Gastrocnemius medialis (tissue), 4 donors: ENCODE data around the gene TBX2. TPM values are rescaled to one million over a fixed set of nuclear protein-coding genes. Genes with fewer than 3 reads are reported as not detected.
"Not testable (repeated sequence)": the region's sequence is repeated elsewhere in the genome, so short reads cannot be mapped to it uniquely, and the experiment has no call there.

Source experiments
- ATAC-seq, 2 donors: fragments of 150-250 bp; one replicate each; pipeline ENCODE4 v1.9.1; 2016
- DNase-seq, 2 donors: peaks; one replicate each; pipeline ENCODE4 v3.0.0-alpha.2; 2019
- H3K27ac ChIP-seq, 4 donors: fragments of 200-600 bp; sonication (generic); 1 replicate in 1 of 4; 2 replicates in 3 of 4; pipeline ENCODE4 v1.5.1; 2016 to 2018; ENCODE audit warnings: mild to moderate bottlenecking in 2 of 4, moderate library complexity in 1 of 4
- H3K27me3 ChIP-seq, 3 donors: fragments of 200-600 bp; sonication (generic) in 2 of 3; 1 replicate in 1 of 3; 2 replicates in 2 of 3; pipeline versions ENCODE4 v1.5.1 to v1.6.0; 2016 to 2019; ENCODE audit warnings: mild to moderate bottlenecking in 1 of 3, moderate library complexity in 1 of 3
- H3K36me3 ChIP-seq, 2 donors: fragments of 200-600 bp; sonication (generic) in 1 of 2; one replicate each; pipeline ENCODE4 v1.5.1; 2017 to 2018
- H3K4me1 ChIP-seq, 2 donors: fragments of 200-600 bp; sonication (generic) in 1 of 2; one replicate each; pipeline ENCODE4 v1.5.1; 2016 to 2017; ENCODE audit warnings: mild to moderate bottlenecking in 2 of 2
- H3K4me3 ChIP-seq, 4 donors: fragments of 200-600 bp; sonication (generic) in 3 of 4; 1 replicate in 1 of 4; 2 replicates in 3 of 4; pipeline ENCODE4 v1.5.1; 2016 to 2019; ENCODE audit warnings: mild to moderate bottlenecking in 2 of 4
- H3K9me3 ChIP-seq, 3 donors: fragments of 200-600 bp; sonication (generic) in 2 of 3; 1 replicate in 1 of 3; 2 replicates in 2 of 3; pipeline ENCODE4 v1.5.1; 2016 to 2019
- CTCF ChIP-seq, 5 experiments: fragments of 450-650 bp in 3 of 5; fragments of 200-600 bp in 2 of 5; sonication (generic) in 2 of 5; IDR thresholded peaks in 4 of 5; conservative IDR thresholded peaks in 1 of 5; 1 replicate in 4 of 5; 2 replicates in 1 of 5; pipeline ENCODE4 v1.5.1; 2016 to 2019; ENCODE audit warnings: antibody characterized with exemption in 5 of 5, mild to moderate bottlenecking in 3 of 5, moderate library complexity in 3 of 5
- POLR2A ChIP-seq, 2 donors: fragments of 450-650 bp; IDR thresholded peaks; one replicate each; pipeline ENCODE4 v1.6.1; 2017; ENCODE audit warnings: antibody characterized with exemption in 2 of 2, mild to moderate bottlenecking in 2 of 2, moderate library complexity in 2 of 2
- in situ Hi-C, 4 donors: fragments of 200-750 bp; cut with MboI; loops; one replicate each; pipeline versions ENCODE4 v1.15.0 to v1.8.0; 2017; ENCODE audit warnings: low sequenced_read_pairs in 4 of 4
- intact Hi-C: fragments of 100-400 bp; cut with DNase I; formaldehyde crosslinking; loops from one replicate; pipeline ENCODE4 v1.15.1; 2023; ENCODE audit warnings: low total_unique reads
- total RNA-seq, 4 donors: library from RNA; depleted of rRNA; stranded (reverse); fragments of >200 nt; gene quantifications; one replicate each; pipeline versions ENCODE4 v1.1.0 to v1.2.3, GENCODE V29; 2016

Gene TBX2
- total RNA-seq, 4 donors from 2014 or later: 4.2 to 10.4 (median 6.4) TPM

- no peak for TF ChIP-seq CTCF (IDR thresholded peaks at IDR 0.05 in 4 of 5, conservative IDR thresholded peaks at IDR 0.05 in 1 of 5)
- TF ChIP-seq POLR2A (IDR thresholded peaks at IDR 0.05): no peak
- ATAC-seq: no peak
- Histone ChIP-seq H3K4me1 (peaks cover 0 to 5% of the 10 kb centered on the region in 2 donors), H3K27me3 (peaks cover 9 to 28% (median 18%) of the 10 kb centered on the region in 3 donors), H3K4me3 (no peak overlapping the region), H3K36me3 (no peaks in the 10 kb centered on the region), H3K9me3 (no peaks in the 10 kb centered on the region), H3K27ac (no peak overlapping the region)
- no peak for DNase-seq
- in situ Hi-C loops (loop anchor here in 2 of 4 donors (25.0 kb wide), 1 partner anchor 390 kb away; no protein-coding TSS in a partner anchor), intact Hi-C loops (no loop called here)
These were observed 47.7 kb downstream of the TBX2 start for GRCh38 chr17:61447358-61447757.

- Histone ChIP-seq H3K27me3 (peaks cover 16 to 35% (median 25%) of the 10 kb centered on the region in 3 donors), H3K9me3 (no peaks in the 10 kb centered on the region), H3K4me3 (no peak overlapping the region), H3K4me1 (peaks cover 0 to 5% of the 10 kb centered on the region in 2 donors), H3K27ac (no peak overlapping the region), H3K36me3 (no peaks in the 10 kb centered on the region)
- DNase-seq: no peak
- no peak for ATAC-seq
- in situ Hi-C loops (loop anchor here in 2 of 4 donors (25.0 kb wide), 1 partner anchor 389 kb away; no protein-coding TSS in a partner anchor), intact Hi-C loops (no loop called here)
- TF ChIP-seq POLR2A (IDR thresholded peaks at IDR 0.05): no peak
- TF ChIP-seq CTCF (IDR thresholded peaks at IDR 0.05 in 4 of 5, conservative IDR thresholded peaks at IDR 0.05 in 1 of 5): no peak
These were observed 48.4 kb downstream of the TBX2 start for GRCh38 chr17:61448042-61448441.

GRCh38 chr17:61449140-61449539, 49.5 kb downstream of the TBX2 start:
- intact Hi-C loops, ATAC-seq, H3K4me3 ChIP-seq, H3K4me1 ChIP-seq, H3K9me3 ChIP-seq, DNase-seq, H3K27ac ChIP-seq, H3K36me3 ChIP-seq: not testable (repeated sequence)
- in situ Hi-C loops: loop anchor here in 2 of 4 donors (25.0 kb wide), 1 partner anchor 388 kb away; no protein-coding TSS in a partner anchor
- H3K27me3 ChIP-seq: peaks cover 26 to 46% (median 33%) of the 10 kb centered on the region in 3 donors

GRCh38 chr17:61449707-61450640, 50.3 kb downstream of the TBX2 start:
- no peak for ATAC-seq
- Histone ChIP-seq H3K36me3 (no peaks in the 10 kb centered on the region), H3K4me1 (peaks cover 0 to 5% of the 10 kb centered on the region in 2 donors), H3K27me3 (peaks cover 31 to 54% (median 41%) of the 10 kb centered on the region in 3 donors), H3K27ac (no peak overlapping the region), H3K9me3 (no peaks in the 10 kb centered on the region), H3K4me3 (no peak overlapping the region)
- no peak for DNase-seq
- intact Hi-C loops: no loop called here
- in situ Hi-C loops: loop anchor here in 2 of 4 donors (25.0 kb wide), 1 partner anchor 387 kb away; no protein-coding TSS in a partner anchor
- no peak for TF ChIP-seq CTCF (IDR thresholded peaks at IDR 0.05 in 4 of 5, conservative IDR thresholded peaks at IDR 0.05 in 1 of 5)
- no peak for TF ChIP-seq POLR2A (IDR thresholded peaks at IDR 0.05)
